Omental fat pad (tissue), 4 donors: ENCODE results near the gene BCL11B. TPM values are rescaled to one million over a fixed set of nuclear protein-coding genes. Genes with fewer than 3 reads are reported as not detected.

Source experiments
- ATAC-seq: fragments of 150-250 bp; one replicate; pipeline ENCODE4 v1.9.1; 2016; ENCODE audit warnings: mild to moderate bottlenecking, moderate library complexity; ENCODE audit not compliant: low FRiP score
- DNase-seq: peaks from one replicate; pipeline ENCODE4 v3.0.0-alpha.2; 2019; ENCODE audit warnings: low spot score
- CTCF ChIP-seq, 3 donors: fragments of 450-650 bp; IDR thresholded peaks; one replicate each; pipeline ENCODE4 v1.5.1; 2016 to 2017; ENCODE audit warnings: antibody characterized with exemption in 3 of 3, mild to moderate bottlenecking in 3 of 3, moderate library complexity in 2 of 3
- total RNA-seq, 4 donors: library from RNA; depleted of rRNA; stranded (reverse); fragments of >200 nt; gene quantifications; one replicate each; pipeline ENCODE4 v1.1.0, GENCODE V29; 2016

BCL11B gene
- total RNA-seq, 4 donors from 2014 or later = 0.56 to 2.0 (median 0.77) TPM

- DNase-seq (no peak), ATAC-seq (no peak)
- TF ChIP-seq CTCF (IDR thresholded peaks at IDR 0.05) = no peak
Observed at GRCh38 chr14:99309220-99309766, 37.3 kb upstream of the BCL11B start.

- DNase-seq (no peak), ATAC-seq (no peak)
Observed at GRCh38 chr14:99304208-99304607, 32.2 kb upstream of the BCL11B start.

GRCh38 chr14:99300190-99300589, 28.2 kb upstream of the BCL11B start:
- DNase-seq (no peak), ATAC-seq (no peak)

More at GRCh38 chr14:99304208-99304607, 32.2 kb upstream of the BCL11B start:
- no peak for TF ChIP-seq CTCF (IDR thresholded peaks at IDR 0.05)

GRCh38 chr14:99296517-99296916, 24.5 kb upstream of the BCL11B start:
- TF ChIP-seq CTCF (IDR thresholded peaks at IDR 0.05) = no peak
- DNase-seq (no peak), ATAC-seq (no peak)

More at GRCh38 chr14:99300190-99300589, 28.2 kb upstream of the BCL11B start:
- TF ChIP-seq CTCF (IDR thresholded peaks at IDR 0.05) = no peak

GRCh38 chr14:99289394-99290189, 17.6 kb upstream of the BCL11B start:
- no peak for DNase-seq
- no peak for TF ChIP-seq CTCF (IDR thresholded peaks at IDR 0.05)
- ATAC-seq = no peak

- DNase-seq (no peak), ATAC-seq (no peak)
- TF ChIP-seq CTCF (IDR thresholded peaks at IDR 0.05) = no peak
Observed at GRCh38 chr14:99288948-99289347, 17.0 kb upstream of the BCL11B start.
